MV-4-11 (cell line): Measurements from ENCODE around the gene PDE1A.

Experiments used
- DNase-seq: peaks from one replicate; lab custom pipeline; 2025; lab: John Stamatoyannopoulos, UW

The PDE1A gene

GRCh38 chr2:182426918-182427240, at the start of gene PDE1A:
PDE1A (minus strand) TSS chr2:182427036.
- no peak for DNase-seq

- no peak for DNase-seq
Measured at GRCh38 chr2:182473635-182474034, 46.8 kb upstream of the PDE1A start.

DNA sequence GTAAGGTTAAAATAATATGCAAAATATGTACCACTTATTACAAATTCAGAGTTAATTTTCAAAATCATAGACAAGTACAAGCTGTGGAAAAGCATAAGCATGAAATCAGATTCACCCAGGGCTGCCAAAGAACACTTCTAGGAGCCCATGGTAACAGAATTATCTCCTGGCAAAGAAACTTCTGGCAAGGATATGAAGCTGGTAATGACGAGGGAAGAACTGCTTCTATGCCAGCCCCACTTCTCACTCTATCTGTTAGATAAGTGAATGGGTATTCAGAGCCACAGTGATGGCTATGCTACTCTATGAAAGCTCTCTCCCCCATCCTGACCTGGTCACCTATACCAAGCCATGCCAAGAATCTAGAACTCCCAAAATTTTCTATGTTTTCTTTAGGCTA, 36.9 kb upstream of the PDE1A start:
- no peak for DNase-seq

DNA sequence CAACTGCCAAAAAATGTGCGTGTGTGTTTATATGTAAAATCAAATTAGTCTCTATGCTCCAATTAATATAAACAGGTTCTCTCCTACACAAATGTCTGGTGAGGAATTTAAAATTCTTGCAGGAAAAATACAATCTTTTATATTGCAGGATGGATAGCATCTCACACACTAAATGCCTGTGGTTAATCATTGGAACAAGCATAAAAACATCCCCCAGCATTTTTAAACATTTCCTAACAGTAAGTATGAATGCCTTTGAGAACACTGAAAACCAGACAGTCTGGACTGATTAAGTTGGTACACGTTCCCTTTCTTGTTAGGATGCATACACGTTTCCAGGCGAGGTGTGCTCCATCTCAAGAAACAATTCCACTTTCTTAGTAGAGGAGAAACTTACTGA, 29.9 kb upstream of the PDE1A start:
- DNase-seq: no peak

GRCh38 chr2:182452456-182452990, 25.7 kb upstream of the PDE1A start:
- no peak for DNase-seq

DNA sequence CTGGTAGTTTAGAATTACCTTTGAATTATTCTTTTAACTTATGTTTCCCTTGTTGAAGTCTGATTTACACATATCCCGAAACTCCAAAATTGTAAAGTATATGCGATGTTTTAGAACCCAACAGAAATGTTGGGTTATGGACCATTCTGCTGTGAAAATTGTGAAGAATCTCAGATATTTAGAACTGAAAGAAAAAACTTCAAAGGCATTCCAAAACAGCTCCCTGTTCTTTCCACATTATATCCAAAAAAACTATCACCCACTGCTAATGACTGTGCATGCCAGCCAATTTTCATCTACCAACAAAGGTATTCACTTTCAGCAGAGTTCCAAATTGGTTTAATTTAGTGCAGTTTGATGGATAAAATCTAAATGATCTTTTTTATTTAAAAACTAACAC, 21.5 kb upstream of the PDE1A start:
- no peak for DNase-seq

GRCh38 chr2:182447863-182448262, 21.0 kb upstream of the PDE1A start:
- DNase-seq: no peak

GRCh38 chr2:182447163-182447562, 20.3 kb upstream of the PDE1A start:
- DNase-seq: no peak

- no peak for DNase-seq
Measured at GRCh38 chr2:182446087-182446486, 19.3 kb upstream of the PDE1A start.

DNA sequence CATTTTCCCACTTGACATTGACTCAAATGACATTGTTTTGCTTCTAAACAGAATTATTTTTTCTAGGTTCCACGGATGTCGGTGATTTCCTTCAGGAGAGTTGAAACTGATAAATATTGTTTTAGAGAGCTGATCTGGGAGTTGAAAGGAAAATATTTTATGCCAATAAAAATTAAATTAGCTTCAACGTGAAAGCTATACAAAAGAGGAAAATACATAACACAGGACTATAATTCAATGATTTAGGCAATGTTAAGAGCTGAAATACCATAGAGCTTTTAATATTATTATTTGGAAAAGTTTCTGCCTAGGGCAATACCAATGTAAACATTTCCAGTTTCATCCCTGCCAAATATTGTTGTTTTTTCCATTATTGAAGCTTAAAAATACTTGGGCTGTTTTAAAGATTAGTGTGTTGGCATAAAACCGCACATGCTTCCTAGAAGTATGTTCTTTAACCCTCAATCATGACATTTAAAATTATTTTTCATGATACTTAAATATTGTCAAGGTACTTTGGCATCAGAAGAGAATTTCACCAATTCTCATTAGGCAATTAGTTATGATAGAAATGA, 18.6 kb upstream of the PDE1A start:
- DNase-seq: no peak

- DNase-seq: no peak
Measured at GRCh38 chr2:182444806-182445205, 18.0 kb upstream of the PDE1A start.

- DNase-seq: no peak
Measured at GRCh38 chr2:182444170-182444569, 17.3 kb upstream of the PDE1A start.

- no peak for DNase-seq
Measured at GRCh38 chr2:182436252-182436651, 9.4 kb upstream of the PDE1A start.

DNA sequence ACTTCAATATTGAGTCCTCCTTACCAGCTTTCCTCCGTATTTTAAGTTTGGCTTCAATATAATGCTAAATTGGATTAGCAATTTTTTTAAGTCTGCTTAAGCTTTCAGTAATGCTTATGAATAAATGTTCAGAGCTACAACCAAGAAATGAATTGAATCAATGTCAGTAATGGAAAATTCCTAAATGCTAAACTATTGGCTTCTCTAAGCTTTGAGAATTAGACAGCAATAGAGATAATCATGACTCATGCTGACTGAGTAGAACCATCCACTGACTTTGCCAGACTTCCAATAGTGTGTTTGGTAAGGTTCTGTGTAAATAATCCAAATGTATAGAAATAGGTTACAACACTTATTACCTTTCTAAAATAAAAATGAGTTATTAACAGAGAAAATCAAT, 8.9 kb upstream of the PDE1A start:
- DNase-seq: no peak

GRCh38 chr2:182432051-182432450, 5.2 kb upstream of the PDE1A start:
- no peak for DNase-seq

- no peak for DNase-seq
Measured at GRCh38 chr2:182428476-182428875, 1.6 kb upstream of the PDE1A start.

DNA sequence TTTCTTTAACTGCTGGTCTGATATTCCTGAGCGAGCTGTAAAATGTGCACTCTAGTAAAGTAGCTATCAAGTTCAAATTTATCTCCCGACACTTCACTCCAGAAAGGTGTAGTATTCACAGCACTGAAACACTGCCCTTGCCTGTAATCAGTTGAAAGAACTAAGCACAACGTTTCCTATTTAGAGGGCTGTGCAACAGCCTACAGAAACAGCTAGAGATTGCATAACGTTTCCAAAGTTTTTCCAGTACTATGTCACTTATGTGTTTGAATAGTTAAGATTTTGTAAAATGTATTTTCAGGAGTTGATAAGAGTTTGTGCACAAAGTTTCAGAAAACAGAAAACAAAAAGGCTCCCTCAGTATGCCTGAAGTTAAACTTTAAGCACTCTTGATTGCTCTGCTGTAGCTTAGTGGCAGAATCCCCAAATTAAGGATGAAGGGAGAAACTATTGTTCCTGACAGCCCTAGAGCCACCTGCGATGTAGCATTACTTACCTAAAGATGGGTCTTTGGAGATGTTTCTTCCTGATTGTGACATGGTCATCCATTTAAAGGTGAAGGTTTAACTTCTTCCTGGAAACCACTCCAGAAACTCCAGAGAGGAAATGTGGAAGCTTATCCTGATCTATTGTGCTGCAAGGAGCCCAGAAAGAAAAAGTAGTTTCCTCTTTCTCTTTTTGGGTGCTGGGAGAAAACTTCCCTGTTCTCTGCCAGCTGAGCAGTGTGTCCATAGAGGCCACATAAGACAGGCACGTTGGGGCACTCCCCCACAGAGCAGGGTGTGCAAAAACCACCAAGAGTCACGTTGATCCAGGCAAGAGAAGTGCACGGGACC, 536 bp downstream of the PDE1A start:
- DNase-seq: peak; percentile 16

DNA sequence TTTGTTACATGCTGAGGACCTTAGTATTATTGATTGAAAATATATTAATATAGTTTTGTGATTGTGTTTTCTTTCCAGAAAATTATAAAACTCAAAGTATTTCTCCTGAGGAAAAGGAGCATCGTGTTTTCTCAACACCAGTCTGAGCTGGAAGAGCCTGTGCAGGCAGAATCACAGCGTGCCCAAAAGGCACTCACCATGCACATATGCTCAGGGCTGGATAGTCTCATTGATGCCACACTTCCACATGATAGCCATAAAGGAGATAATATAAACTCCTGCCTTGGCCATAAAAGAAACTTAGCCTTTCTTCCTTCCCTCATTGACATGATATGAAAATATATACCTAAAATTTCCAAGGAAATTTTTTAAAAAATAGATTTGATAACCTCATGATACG, 4.0 kb downstream of the PDE1A start:
- no peak for DNase-seq

DNA sequence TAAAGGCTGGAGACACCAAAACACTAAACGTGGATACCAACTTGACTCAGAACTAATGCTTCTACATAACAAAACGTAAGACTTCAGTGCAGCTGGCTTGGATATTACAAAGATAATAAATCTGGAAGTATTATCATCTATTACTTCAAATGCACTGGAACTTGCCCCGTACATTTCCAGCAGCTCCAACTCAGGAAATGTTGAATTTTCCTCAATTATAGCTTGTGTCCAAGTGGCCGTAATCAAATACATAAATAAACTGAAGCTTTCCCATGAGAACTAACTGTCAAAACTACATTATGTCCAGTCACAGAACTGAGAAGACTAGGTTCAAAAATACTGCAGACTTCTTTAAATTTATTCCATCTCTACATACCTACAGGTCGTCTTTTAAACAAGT, 6.2 kb downstream of the PDE1A start:
- DNase-seq: no peak

GRCh38 chr2:182416861-182417260, 10.0 kb downstream of the PDE1A start:
- DNase-seq: no peak

DNA sequence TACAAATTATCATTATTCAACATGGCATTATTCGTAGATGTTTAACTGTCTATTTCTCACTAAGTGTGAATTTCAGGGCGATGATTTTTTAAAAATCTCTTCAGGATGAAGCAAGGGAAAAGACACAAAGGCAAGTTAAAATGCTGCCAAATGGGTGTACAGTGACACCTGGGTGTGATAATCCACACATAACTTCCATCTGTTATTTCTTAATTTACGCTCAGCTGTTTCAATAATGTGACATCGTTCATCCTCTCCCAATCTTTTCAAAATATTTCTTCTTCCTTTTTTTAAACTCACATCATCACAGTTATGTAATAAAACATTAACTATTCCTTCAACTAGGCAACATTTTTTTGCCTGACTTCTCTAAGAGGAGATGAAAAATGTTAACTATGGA, 10.6 kb downstream of the PDE1A start:
- no peak for DNase-seq

GRCh38 chr2:182415771-182416170, 11.1 kb downstream of the PDE1A start:
- no peak for DNase-seq

GRCh38 chr2:182412858-182413257, 14.0 kb downstream of the PDE1A start:
- DNase-seq: no peak

- DNase-seq: no peak
Measured at GRCh38 chr2:182410120-182410519, 16.7 kb downstream of the PDE1A start.
